Smooth muscle cell (in vitro differentiated cells): ENCODE measurements around the gene NOL7. TPM values are rescaled to one million over a fixed set of nuclear protein-coding genes. Genes with fewer than 3 reads are reported as not detected.

Source experiments
- DNase-seq: peaks from one replicate; lab custom pipeline; 2025; ENCODE audit not compliant: unreplicated experiment; lab: John Stamatoyannopoulos, UW
- H2AFZ ChIP-seq: fragments of 200-600 bp; sonication (generic); 2 replicates; pipeline ENCODE4 v1.6.0; 2016; ENCODE audit warnings: antibody characterized with exemption, low read depth, mild to moderate bottlenecking
- H3F3A ChIP-seq: fragments of 200-600 bp; sonication (generic); 2 replicates; pipeline ENCODE4 v1.6.0; 2017; ENCODE audit warnings: antibody characterized with exemption, low read depth
- H3K27ac ChIP-seq: fragments of 200-600 bp; sonication (generic); 2 replicates; pipeline ENCODE4 v1.5.1; 2016; ENCODE audit warnings: low read depth, mild to moderate bottlenecking
- H3K27me3 ChIP-seq: fragments of 200-600 bp; sonication (generic); 2 replicates; pipeline ENCODE4 v1.6.1; 2016; ENCODE audit warnings: low read depth, mild to moderate bottlenecking
- H3K36me3 ChIP-seq: fragments of 200-600 bp; sonication (generic); 2 replicates; pipeline ENCODE4 v1.5.1; 2016; ENCODE audit warnings: low read depth
- H3K4me1 ChIP-seq: fragments of 200-600 bp; sonication (generic); 2 replicates; pipeline ENCODE4 v1.5.1; 2016; ENCODE audit warnings: low read depth
- H3K4me2 ChIP-seq: fragments of 200-600 bp; sonication (generic); 2 replicates; pipeline ENCODE4 v1.6.0; 2016; ENCODE audit warnings: mild to moderate bottlenecking
- H3K4me3 ChIP-seq: fragments of 200-600 bp; sonication (generic); 2 replicates; pipeline ENCODE4 v1.5.1; 2016; ENCODE audit warnings: mild to moderate bottlenecking
- H3K79me2 ChIP-seq: fragments of 200-600 bp; sonication (generic); 2 replicates; pipeline ENCODE4 v1.6.0; 2016; ENCODE audit warnings: low read depth, mild to moderate bottlenecking
- H3K9ac ChIP-seq: fragments of 200-600 bp; sonication (generic); 2 replicates; pipeline ENCODE4 v1.6.0; 2016; ENCODE audit warnings: low read depth
- H3K9me3 ChIP-seq: fragments of 200-600 bp; sonication (generic); replicated peaks from 2 replicates; pipeline ENCODE4 v1.5.1; 2016; ENCODE audit warnings: low read depth
- H4K20me1 ChIP-seq: fragments of 200-600 bp; sonication (generic); 2 replicates; pipeline ENCODE4 v1.6.0; 2016; ENCODE audit warnings: low read depth
- CTCF ChIP-seq: fragments of 200-600 bp; sonication (generic); IDR thresholded peaks from 2 replicates; pipeline ENCODE4 v1.5.1; 2017; ENCODE audit warnings: borderline replicate concordance, mild to moderate bottlenecking, antibody characterized with exemption; ENCODE audit not compliant: insufficient read depth, poor library complexity, severe bottlenecking
- WGBS: methylation state at CpG from one replicate; pipeline ENCODE4 v1.1.7; 2016; ENCODE audit warnings: low lambda C conversion rate; 5-methylcytosine and 5-hydroxymethylcytosine counted together
- polyA plus RNA-seq: library from polyadenylated mRNA; unstranded; fragments of >200 nt; fragmentation: Nextera tagmentation; extraction: Ambion mirVana; gene quantifications from 2 replicates; pipeline ENCODE4 v1.2.1, GENCODE V29; 2016
- total RNA-seq: library from RNA; depleted of rRNA; stranded (reverse); fragments of >200 nt; gene quantifications from 2 replicates; pipeline ENCODE4 v1.2.3, GENCODE V29; 2014

Gene NOL7
- total and polyA plus RNA-seq, 2 experiments from 2014 or later, result 104 to 120 TPM

DNA sequence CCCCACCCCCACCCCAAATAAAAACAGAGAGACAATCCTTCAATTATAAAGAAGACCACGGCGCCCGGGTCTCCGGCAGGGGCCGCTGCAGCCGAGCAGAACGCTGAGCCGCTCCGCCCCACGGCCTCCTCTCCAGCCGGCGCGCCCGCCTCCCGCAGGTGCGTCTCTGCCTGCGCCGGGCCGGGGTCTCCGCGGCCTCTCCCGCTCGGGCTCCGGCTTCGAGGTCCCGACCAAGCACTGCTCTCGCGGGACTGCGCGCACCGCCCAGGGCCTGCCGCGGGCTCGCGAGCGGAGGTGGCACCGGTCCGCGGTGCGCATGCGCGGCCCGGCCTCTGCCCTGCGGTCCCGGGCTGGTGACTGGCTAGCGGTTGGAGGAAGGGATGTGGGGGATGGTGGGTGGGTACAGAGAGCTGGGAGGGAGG, 41.0 kb upstream of the NOL7 start:
- peak overlapping the region; percentile 47 for H3K27ac ChIP-seq
- H3K79me2 ChIP-seq, result no peaks in the 10 kb centered on the region
- H3K4me3 ChIP-seq, result peak overlapping the region; percentile 75
- H2AFZ ChIP-seq, result peak overlapping the region; percentile 89
- H3K9me3 ChIP-seq, result no peaks in the 10 kb centered on the region
- H3K4me1 ChIP-seq, result no peaks in the 10 kb centered on the region
- H3K36me3 ChIP-seq, result no peaks in the 10 kb centered on the region
- WGBS, result 1% methylated on average over 33 of the region's 46 CpGs
- H4K20me1 ChIP-seq, result no peaks in the 10 kb centered on the region
- peak; percentile 77 for DNase-seq
- no peaks in the 10 kb centered on the region for H3K27me3 ChIP-seq
- H3K4me2 ChIP-seq, result peak overlapping the region; percentile 89
- peak overlapping the region; percentile 86 for H3K9ac ChIP-seq
- peak; percentile 50 for TF ChIP-seq CTCF
- H3F3A ChIP-seq, result no peaks in the 10 kb centered on the region

DNA sequence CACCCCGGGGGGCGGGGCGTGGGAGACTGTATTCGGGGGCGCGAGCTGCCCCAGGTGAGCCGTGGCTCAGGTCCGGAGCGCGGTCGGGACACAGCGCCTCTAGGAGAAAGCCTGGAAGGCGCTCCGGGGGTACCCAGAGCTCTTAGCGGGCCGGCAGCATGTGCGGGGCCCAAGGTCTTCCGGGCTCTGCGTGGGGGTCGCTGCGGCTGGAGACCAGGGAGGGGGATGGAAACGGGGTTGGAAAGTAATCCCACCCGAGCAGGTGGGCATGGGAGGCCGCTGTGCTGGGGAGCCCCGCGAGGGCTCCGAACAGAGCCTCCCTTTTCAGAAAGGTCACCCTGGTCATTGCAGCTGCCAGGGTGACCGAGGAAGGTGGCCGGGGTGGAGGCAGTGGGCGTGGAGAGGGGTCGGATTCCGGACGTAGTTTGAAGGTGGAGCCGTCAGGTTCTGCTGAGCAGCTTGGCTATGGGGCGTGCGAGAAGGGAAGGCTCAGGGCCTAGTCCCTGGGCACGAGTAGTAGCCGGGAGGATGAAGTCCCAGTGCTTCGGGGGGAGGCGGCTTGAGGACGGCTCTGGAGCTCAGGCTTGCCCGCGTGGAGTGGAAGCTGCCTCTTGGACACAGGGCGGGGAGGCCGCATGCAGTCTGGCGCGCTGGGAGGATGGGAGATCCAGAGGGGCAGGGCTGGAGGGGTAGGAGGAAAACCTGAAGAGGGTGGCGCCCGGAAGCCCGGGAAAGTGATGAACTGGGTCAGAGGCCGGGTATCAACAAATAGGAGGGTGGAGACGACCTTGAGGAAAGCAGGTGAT, 40.4 kb upstream of the NOL7 start, which contains the start of gene SIRT5:
Gene SIRT5, plus strand, starts transcription at position 31 of the 806 bp plus-strand sequence. CDS start 9,510 bp downstream, outside the sequence.
- Histone ChIP-seq H3K27ac (peak within 1 kb of the TSS; percentile 47), H3K4me1 (no peaks in the 10 kb centered on the region), H3K4me2 (peak within 1 kb of the TSS; percentile 89), H3K9me3 (no peaks in the 10 kb centered on the region), H3K9ac (peak within 1 kb of the TSS; percentile 86), H3K36me3 (no peaks in the 10 kb centered on the region), H3K79me2 (no peaks in the 10 kb centered on the region), H2AFZ (peak within 1 kb of the TSS; percentile 89), H3K27me3 (no peaks in the 10 kb centered on the region), H3F3A (no peaks in the 10 kb centered on the region), H4K20me1 (no peaks in the 10 kb centered on the region), H3K4me3 (peak within 1 kb of the TSS; percentile 75)
- WGBS, result under 1% methylated on average over 48 of the region's 52 CpGs
- peak; percentile 59 for DNase-seq
- no peak for TF ChIP-seq CTCF

- no peak overlapping the region for H3K27ac ChIP-seq
- H4K20me1 ChIP-seq, result no peaks in the 10 kb centered on the region
- H3K79me2 ChIP-seq, result no peaks in the 10 kb centered on the region
- peak; percentile 92 for TF ChIP-seq CTCF
- H3K36me3 ChIP-seq, result no peaks in the 10 kb centered on the region
- peak overlapping the region; percentile 75 for H3K4me3 ChIP-seq
- no peaks in the 10 kb centered on the region for H3K4me1 ChIP-seq
- H3F3A ChIP-seq, result no peaks in the 10 kb centered on the region
- H3K9ac ChIP-seq, result no peak overlapping the region
- no peaks in the 10 kb centered on the region for H3K27me3 ChIP-seq
- no peak overlapping the region for H2AFZ ChIP-seq
- no peaks in the 10 kb centered on the region for H3K9me3 ChIP-seq
- DNase-seq, result no peak
- whole genome bisulfite sequencing, result 32% methylated on average over 3 of the region's 3 CpGs
- H3K4me2 ChIP-seq, result peak overlapping the region; percentile 89
Observed at GRCh38 chr6:13575377-13575775, 39.8 kb upstream of the NOL7 start.

GRCh38 chr6:13576017-13576416, 39.1 kb upstream of the NOL7 start:
- H3K27ac ChIP-seq, result no peak overlapping the region
- H3K4me3 ChIP-seq, result no peak overlapping the region
- no peaks in the 10 kb centered on the region for H3K9me3 ChIP-seq
- H3K4me2 ChIP-seq, result no peak overlapping the region
- H3F3A ChIP-seq, result no peaks in the 10 kb centered on the region
- H3K9ac ChIP-seq, result no peak overlapping the region
- no peaks in the 10 kb centered on the region for H3K79me2 ChIP-seq
- no peaks in the 10 kb centered on the region for H4K20me1 ChIP-seq
- DNase-seq, result no peak
- no peaks in the 10 kb centered on the region for H3K4me1 ChIP-seq
- no peaks in the 10 kb centered on the region for H3K36me3 ChIP-seq
- 97% methylated on average over 3 of the region's 3 CpGs for WGBS
- H3K27me3 ChIP-seq, result no peaks in the 10 kb centered on the region
- no peak overlapping the region for H2AFZ ChIP-seq
- no peak for TF ChIP-seq CTCF
